Measurements from ENCODE around the gene USH1C.

DNA sequence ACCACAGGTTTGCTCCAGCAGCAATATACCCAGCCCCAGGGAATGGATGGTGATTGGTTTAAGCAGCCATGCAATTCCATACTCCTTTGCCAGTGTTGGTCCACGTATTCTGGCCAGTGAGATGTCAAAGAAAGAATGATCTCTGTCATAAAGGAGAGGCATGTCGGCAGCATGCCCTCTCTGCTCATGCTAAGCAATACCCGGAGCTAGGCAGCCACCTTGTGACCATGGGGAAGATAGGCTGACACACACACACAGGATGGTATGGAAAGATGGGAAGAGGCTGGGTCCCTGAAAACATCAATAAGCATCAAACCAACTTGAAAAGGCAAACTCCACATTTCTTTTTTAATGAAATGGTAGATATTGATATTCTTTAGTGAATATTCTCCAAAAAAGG, 72.7 kb downstream of the USH1C start:
- TF ChIP-seq, protein P1, sequence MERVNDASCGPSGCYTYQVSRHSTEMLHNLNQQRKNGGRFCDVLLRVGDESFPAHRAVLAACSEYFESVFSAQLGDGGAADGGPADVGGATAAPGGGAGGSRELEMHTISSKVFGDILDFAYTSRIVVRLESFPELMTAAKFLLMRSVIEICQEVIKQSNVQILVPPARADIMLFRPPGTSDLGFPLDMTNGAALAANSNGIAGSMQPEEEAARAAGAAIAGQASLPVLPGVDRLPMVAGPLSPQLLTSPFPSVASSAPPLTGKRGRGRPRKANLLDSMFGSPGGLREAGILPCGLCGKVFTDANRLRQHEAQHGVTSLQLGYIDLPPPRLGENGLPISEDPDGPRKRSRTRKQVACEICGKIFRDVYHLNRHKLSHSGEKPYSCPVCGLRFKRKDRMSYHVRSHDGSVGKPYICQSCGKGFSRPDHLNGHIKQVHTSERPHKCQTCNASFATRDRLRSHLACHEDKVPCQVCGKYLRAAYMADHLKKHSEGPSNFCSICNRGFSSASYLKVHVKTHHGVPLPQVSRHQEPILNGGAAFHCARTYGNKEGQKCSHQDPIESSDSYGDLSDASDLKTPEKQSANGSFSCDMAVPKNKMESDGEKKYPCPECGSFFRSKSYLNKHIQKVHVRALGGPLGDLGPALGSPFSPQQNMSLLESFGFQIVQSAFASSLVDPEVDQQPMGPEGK (CRISPR knock-in tag; IDR thresholded peaks at IDR 0.05; ENCODE audit: borderline replicate concordance) = no peak
- TF ChIP-seq ZNF70 (CRISPR knock-in tag; IDR thresholded peaks at IDR 0.05) (no peak), SNAI2 (CRISPR knock-in tag; IDR thresholded peaks at IDR 0.05) (no peak), TOX (CRISPR knock-in tag; IDR thresholded peaks at IDR 0.05; ENCODE audit: borderline replicate concordance) (no peak), ZFP30 (CRISPR knock-in tag; IDR thresholded peaks at IDR 0.05) (no peak), ZNF8 (CRISPR knock-in tag; IDR thresholded peaks at IDR 0.05) (no peak), BACH2 (CRISPR knock-in tag; IDR thresholded peaks at IDR 0.05; ENCODE audit: borderline replicate concordance) (no peak), CSDC2 (CRISPR knock-in tag; IDR thresholded peaks at IDR 0.05) (no peak), ESRRG (CRISPR knock-in tag; IDR thresholded peaks at IDR 0.05) (no peak)
- TF ChIP-seq, protein P2, sequence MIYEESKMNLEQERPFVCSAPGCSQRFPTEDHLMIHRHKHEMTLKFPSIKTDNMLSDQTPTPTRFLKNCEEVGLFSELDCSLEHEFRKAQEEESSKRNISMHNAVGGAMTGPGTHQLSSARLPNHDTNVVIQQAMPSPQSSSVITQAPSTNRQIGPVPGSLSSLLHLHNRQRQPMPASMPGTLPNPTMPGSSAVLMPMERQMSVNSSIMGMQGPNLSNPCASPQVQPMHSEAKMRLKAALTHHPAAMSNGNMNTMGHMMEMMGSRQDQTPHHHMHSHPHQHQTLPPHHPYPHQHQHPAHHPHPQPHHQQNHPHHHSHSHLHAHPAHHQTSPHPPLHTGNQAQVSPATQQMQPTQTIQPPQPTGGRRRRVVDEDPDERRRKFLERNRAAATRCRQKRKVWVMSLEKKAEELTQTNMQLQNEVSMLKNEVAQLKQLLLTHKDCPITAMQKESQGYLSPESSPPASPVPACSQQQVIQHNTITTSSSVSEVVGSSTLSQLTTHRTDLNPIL (CRISPR knock-in tag; IDR thresholded peaks at IDR 0.05; ENCODE audit: low read depth) = no peak
- TF ChIP-seq, protein P3, sequence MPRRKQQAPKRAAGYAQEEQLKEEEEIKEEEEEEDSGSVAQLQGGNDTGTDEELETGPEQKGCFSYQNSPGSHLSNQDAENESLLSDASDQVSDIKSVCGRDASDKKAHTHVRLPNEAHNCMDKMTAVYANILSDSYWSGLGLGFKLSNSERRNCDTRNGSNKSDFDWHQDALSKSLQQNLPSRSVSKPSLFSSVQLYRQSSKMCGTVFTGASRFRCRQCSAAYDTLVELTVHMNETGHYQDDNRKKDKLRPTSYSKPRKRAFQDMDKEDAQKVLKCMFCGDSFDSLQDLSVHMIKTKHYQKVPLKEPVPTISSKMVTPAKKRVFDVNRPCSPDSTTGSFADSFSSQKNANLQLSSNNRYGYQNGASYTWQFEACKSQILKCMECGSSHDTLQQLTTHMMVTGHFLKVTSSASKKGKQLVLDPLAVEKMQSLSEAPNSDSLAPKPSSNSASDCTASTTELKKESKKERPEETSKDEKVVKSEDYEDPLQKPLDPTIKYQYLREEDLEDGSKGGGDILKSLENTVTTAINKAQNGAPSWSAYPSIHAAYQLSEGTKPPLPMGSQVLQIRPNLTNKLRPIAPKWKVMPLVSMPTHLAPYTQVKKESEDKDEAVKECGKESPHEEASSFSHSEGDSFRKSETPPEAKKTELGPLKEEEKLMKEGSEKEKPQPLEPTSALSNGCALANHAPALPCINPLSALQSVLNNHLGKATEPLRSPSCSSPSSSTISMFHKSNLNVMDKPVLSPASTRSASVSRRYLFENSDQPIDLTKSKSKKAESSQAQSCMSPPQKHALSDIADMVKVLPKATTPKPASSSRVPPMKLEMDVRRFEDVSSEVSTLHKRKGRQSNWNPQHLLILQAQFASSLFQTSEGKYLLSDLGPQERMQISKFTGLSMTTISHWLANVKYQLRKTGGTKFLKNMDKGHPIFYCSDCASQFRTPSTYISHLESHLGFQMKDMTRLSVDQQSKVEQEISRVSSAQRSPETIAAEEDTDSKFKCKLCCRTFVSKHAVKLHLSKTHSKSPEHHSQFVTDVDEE (CRISPR knock-in tag; IDR thresholded peaks at IDR 0.05) = no peak
- TF ChIP-seq, protein P4, sequence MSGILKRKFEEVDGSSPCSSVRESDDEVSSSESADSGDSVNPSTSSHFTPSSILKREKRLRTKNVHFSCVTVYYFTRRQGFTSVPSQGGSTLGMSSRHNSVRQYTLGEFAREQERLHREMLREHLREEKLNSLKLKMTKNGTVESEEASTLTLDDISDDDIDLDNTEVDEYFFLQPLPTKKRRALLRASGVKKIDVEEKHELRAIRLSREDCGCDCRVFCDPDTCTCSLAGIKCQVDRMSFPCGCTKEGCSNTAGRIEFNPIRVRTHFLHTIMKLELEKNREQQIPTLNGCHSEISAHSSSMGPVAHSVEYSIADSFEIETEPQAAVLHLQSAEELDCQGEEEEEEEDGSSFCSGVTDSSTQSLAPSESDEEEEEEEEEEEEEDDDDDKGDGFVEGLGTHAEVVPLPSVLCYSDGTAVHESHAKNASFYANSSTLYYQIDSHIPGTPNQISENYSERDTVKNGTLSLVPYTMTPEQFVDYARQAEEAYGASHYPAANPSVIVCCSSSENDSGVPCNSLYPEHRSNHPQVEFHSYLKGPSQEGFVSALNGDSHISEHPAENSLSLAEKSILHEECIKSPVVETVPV (CRISPR knock-in tag; IDR thresholded peaks at IDR 0.05) = no peak

Measured in SK-N-SH treated with all-trans-retinoic acid at 6 μM for 48 hours (cell line).